BJ (cell line): ENCODE data around the gene MADD. TPM values are rescaled to one million over a fixed set of nuclear protein-coding genes. Genes with fewer than 3 reads are reported as not detected.
"Not testable (repeated sequence)": the region's sequence is repeated elsewhere in the genome, so short reads cannot be mapped to it uniquely, and the experiment has no call there.

Experiments used
- CTCF ChIA-PET: fragments of 350-600 bp; formaldehyde crosslinking; extraction: SDS; loops from one replicate; lab custom pipeline; 2021; ENCODE audit warnings: antibody characterized with exemption, inconsistent platforms; lab: Yijun Ruan, JAX
- POLR2A ChIA-PET: fragments of 300-600 bp; sonication (Branson Sonifier 250); formaldehyde crosslinking; extraction: SDS; loops from one replicate; lab custom pipeline; 2021; ENCODE audit warnings: antibody characterized with exemption; lab: Charles Lee
- DNase-seq: peaks from one replicate; pipeline ENCODE4 v3.0.0-alpha.2; 2011; ENCODE audit warnings: low read depth
- H3K27me3 ChIP-seq: 2 replicates; pipeline ENCODE4 v1.6.0; 2011; ENCODE audit warnings: low read length; ENCODE audit not compliant: control insufficient read depth, insufficient read depth
- H3K36me3 ChIP-seq: 2 replicates; pipeline ENCODE4 v1.5.1; 2011; ENCODE audit warnings: low read length; ENCODE audit not compliant: control insufficient read depth, insufficient read depth
- H3K4me3 ChIP-seq: 2 replicates; pipeline ENCODE4 v1.5.1; 2011; ENCODE audit warnings: low read depth, mild to moderate bottlenecking, control low read depth, low read length
- polyA plus RNA-seq: library from polyadenylated mRNA; depleted of rRNA; stranded (reverse); fragments of >200 nt; gene quantifications from 2 replicates; pipeline ENCODE4 v1.2.3, GENCODE V29; 2011
- TF ChIP-seq, protein P1 (sequence below): IDR thresholded peaks from 2 replicates; pipeline ENCODE4 v1.5.1; 2011; ENCODE audit warnings: low read depth, mild to moderate bottlenecking, control low read depth, inconsistent platforms, low read length, moderate library complexity; ENCODE audit not compliant: insufficient read depth

The MADD gene
- polyA plus RNA-seq, 1 experiment, result 19.8 TPM

DNA sequence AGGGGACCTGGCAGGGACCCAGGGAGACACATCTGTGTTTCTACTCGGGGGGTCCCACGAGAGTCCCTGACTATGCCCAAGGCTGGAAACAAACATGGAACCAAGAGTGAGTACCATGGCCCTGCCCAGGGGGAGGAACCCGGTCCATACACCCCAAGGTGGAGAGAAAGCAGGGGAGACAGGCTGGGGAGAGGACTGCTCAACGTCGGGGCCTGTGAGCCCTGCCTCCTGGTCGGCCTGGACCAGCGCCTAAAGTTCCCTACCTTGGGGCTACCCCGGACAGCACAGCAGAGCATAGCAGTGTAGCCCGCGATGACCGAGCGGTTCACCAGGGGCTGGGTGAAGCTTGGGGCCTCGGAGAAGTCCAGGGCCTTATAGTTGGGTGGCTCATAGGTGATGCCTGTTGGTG lies 62.4 kb downstream of the MADD start:
- ChIA-PET POLR2A (no interaction called here), CTCF (no interaction called here)
- Histone ChIP-seq H3K27me3 (no peaks in the 10 kb centered on the region), H3K36me3 (peaks cover 8% of the 10 kb centered on the region), H3K4me3 (no peak overlapping the region)
- TF ChIP-seq, protein P1, sequence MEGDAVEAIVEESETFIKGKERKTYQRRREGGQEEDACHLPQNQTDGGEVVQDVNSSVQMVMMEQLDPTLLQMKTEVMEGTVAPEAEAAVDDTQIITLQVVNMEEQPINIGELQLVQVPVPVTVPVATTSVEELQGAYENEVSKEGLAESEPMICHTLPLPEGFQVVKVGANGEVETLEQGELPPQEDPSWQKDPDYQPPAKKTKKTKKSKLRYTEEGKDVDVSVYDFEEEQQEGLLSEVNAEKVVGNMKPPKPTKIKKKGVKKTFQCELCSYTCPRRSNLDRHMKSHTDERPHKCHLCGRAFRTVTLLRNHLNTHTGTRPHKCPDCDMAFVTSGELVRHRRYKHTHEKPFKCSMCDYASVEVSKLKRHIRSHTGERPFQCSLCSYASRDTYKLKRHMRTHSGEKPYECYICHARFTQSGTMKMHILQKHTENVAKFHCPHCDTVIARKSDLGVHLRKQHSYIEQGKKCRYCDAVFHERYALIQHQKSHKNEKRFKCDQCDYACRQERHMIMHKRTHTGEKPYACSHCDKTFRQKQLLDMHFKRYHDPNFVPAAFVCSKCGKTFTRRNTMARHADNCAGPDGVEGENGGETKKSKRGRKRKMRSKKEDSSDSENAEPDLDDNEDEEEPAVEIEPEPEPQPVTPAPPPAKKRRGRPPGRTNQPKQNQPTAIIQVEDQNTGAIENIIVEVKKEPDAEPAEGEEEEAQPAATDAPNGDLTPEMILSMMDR, result no peak
- no peak for DNase-seq

DNA sequence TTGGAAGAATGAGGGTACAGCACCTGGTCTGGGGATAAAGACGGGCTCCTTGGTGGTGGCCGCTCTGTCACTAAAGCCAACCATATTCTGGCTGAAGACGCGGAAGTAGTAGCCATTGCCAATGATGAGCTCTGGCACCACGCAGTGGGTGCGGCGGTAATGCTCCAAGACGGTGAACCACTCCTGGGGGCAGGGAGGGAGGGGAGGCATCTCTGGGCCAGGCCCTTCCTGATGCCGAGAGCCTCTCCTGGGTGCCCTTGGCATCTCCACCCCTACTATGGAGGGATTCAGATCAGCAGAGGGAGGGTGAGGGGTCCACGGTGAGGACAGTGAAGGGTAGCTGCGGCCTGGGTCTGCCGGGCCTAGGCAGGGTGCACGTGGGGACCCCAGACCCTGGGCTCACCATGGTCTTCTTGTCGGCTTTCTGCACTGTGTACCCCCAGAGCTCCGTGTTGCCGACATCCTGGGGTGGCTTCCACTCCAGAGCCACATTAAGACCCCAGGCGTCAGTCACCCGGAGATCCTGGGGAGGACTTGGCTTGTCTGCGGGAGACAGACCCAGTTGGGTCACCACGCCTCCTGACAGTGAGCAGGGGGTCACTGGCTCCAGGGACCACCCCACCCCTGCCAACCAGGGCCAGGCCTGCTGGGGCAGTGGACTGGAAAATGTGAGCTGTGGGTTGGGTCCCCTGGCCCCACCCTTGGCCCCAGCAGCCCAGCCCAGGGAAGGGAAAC lies 63.0 kb downstream of the MADD start:
- H3K36me3 ChIP-seq, result peaks cover 8% of the 10 kb centered on the region
- TF ChIP-seq, protein P1, result no peak
- no peak overlapping the region for H3K4me3 ChIP-seq
- POLR2A ChIA-PET, result no interaction called here
- no peak for DNase-seq
- H3K27me3 ChIP-seq, result no peaks in the 10 kb centered on the region
- CTCF ChIA-PET, result no interaction called here

DNA sequence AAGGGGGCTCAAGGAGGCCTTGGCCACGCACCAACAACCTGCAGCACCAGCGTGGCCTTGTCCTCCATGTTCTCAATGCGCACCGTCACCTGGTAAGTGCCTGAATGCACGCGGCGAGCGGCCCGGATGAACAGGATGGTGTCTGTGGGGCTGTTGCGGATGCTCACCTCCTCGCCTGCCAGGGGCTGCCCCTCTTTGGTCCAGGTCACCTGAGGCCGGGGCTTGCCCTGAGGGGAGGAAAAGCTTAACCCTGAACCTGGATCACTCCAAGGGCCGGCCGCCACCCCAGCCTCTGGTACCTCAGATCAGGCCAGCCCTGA lies 63.6 kb downstream of the MADD start:
- Histone ChIP-seq H3K27me3 (no peaks in the 10 kb centered on the region), H3K4me3 (no peak overlapping the region), H3K36me3 (peaks cover 6% of the 10 kb centered on the region)
- no peak for DNase-seq
- POLR2A ChIA-PET, result no interaction called here
- CTCF ChIA-PET, result interaction anchor here (1.3 kb wide), 1 partner anchor 21 kb away, joined by 3 read pairs; no protein-coding TSS in a partner anchor
- TF ChIP-seq, protein P1, result no peak

DNA sequence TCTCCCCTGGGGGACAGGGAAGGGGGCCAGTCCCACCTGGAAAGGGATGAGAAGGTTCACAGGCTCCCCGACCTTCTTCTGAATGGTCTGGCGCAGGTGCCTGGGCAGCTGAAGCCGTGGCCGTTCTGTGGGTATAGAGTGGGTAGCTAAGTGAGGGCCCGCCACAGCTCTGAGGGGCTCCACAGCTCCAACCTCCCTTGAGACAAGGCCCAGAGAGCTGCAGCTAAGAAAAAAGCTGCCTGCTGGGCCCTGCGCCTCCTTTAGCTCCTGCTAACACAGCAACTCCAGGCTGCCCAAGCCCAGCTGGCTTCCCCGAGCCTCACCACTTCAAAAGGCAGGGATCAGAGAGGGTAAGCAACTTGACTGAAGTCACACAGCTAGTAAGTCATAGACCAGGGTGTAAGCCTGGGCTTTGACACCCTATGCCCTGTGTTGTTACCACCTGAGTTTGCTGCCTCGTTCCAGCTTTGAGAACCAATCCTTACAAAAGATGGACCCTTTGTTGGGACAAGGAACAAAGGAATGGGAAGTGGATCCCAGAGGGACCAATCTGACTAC lies 64.0 kb downstream of the MADD start:
- H3K4me3 ChIP-seq, result no peak overlapping the region
- ChIA-PET POLR2A (no interaction called here), CTCF (interaction anchor here (1.3 kb wide), 1 partner anchor 21 kb away, joined by 3 read pairs; no protein-coding TSS in a partner anchor)
- TF ChIP-seq, protein P1, result no peak
- H3K36me3 ChIP-seq, result peaks cover 2% of the 10 kb centered on the region; the same call in 1 of the 2 replicates
- no peak for DNase-seq
- no peaks in the 10 kb centered on the region for H3K27me3 ChIP-seq

DNA sequence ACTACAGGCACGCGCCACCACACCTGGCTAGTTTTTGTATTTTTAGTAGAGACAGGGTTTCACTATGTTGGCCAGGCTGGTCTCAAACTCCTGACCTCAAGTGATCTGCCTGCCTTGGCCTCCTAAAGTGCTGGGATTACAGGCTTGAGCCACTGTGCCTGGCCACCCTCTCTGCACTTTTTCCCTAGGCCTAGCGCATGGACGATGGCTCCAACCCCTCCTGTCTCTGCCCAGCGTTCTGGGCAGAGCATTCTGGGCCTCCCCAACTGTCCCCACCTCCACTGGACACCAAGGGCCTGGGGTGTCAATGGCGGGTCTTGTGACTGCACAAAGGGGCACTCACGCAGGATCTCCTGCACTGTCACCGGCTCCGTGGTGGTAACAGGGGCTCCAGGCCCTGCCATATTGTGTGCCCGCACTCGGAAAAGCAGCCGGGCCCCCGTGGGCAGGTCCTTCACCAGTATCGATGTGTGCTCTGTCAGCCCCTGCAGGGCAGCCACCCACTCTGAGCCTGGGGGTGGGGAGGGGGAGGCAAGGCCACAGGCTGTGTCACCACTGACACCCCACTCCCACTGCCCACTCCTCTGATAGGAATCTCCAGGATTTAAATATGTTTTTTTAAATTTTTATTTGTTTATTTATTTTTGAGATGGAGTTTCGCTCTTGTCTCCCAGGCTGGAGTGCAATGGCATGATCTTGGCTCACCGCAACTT lies 64.9 kb downstream of the MADD start:
- DNase-seq, H3K27me3 ChIP-seq, H3K4me3 ChIP-seq, H3K36me3 ChIP-seq, POLR2A ChIA-PET: not testable (repeated sequence)
- CTCF ChIA-PET, result interaction anchor here (1.3 kb wide), 1 partner anchor 20 kb away, joined by 3 read pairs; no protein-coding TSS in a partner anchor
